T-helper 1 cell treated with Interleukin-12 subunit alpha and Interleukin-12 subunit beta and Interleukin-4 antibody, amounts not matched to agents 30 ng/mL and 1 ng/mL, for 36 hours (primary cell): ENCODE data around the gene CNOT11. TPM values are rescaled to one million over a fixed set of nuclear protein-coding genes. Genes with fewer than 3 reads are reported as not detected.
"Not testable (repeated sequence)": the region's sequence is repeated elsewhere in the genome, so short reads cannot be mapped to it uniquely, and the experiment has no call there.

Source experiments
- intact Hi-C: fragments of 100-400 bp; cut with micrococcal nuclease; formaldehyde crosslinking; loops from one replicate; pipeline ENCODE4 v1.15.1; 2024
- total RNA-seq: library from RNA; stranded (reverse); gene quantifications from 2 replicates; pipeline ENCODE4 v1.2.3, GENCODE V29; 2022

CNOT11 gene
- 66.2 and 68.7 TPM in 2 replicates for total RNA-seq

- intact Hi-C loops = loop anchor here (1.0 to 5.0 kb wide), 21 partner anchors 11 to 1916 kb away; partner anchors contain the start of genes CHST10, CREG2, EIF5B and PDCL3
Observed at GRCh38 chr2:101252408-101253012, at the start of gene CNOT11. Gene CNOT11 (plus strand): TSS chr2:101252886. CDS start chr2:101252965, 79 bp downstream.

GRCh38 chr2:101204400-101205115, 48.1 kb upstream of the CNOT11 start:
- intact Hi-C loops = loop anchor here (1.0 to 2.0 kb wide), 4 partner anchors 54 to 598 kb away; partner anchors contain the start of gene TBC1D8

DNA sequence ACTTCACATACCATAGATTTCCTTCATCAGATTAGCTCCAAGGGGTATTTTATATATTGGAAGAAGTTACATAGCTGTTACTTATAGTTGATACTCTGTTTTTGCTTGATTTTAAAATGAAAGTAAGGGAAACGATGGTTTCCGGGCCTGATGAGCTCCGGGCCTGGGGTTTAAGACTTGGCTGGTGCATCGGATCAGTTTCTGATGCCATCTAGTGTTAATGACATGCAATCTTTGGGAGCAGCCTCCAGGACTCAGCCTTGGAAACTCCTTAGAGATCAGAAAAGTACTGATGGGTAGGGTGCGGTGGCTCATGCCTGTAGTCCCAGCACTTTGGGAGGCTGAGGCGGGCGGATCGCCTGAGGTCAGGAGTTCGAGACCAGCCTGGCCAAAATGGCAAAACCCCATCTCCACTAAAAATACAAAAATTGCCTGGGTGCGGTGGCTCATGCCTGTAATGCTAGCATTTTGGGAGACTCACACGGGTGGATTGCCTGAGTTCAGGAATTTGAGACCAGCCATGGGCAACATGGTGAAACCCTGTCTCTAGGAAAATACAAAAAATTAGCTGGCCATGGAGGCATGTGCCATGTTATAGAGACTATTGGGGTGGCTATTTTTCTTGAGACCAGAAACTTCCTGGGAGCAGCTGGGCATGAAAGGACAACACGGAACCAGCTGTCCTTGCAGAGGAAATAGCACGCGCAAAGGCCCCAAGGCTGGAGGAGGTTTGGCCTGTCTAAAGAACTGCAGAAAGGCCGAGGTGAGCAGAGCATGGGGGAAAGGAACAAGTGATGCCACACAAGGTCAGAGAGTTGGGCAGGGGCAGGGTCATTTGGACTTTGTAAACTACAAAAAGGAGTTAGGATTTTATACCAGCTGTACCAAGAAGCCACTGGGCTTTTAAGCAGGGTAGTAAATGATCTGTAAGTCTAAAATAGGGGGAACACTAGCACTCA, 46.9 kb upstream of the CNOT11 start:
- intact Hi-C loops = loop anchor here (1.0 to 2.0 kb wide), 4 partner anchors 55 to 599 kb away; partner anchors contain the start of gene TBC1D8

DNA sequence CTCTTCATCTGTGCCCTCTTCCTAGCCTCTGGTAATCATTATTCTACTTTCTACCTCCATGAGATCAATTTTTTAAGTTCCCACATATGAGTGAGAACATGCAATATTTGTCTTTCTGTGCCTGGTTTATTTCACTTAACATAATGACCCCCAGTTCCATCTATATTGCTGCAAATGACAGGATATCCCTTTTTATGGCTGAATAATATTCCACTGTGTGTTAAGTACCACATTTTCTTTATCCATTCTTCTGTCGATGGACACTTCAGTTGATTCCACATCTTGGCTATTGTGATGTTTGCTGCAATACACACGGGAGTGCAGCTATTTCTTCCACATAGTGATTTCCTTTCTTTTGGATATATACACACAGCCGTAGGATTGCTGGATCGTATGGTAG, 43.9 kb upstream of the CNOT11 start:
- intact Hi-C loops = no loop called here

DNA sequence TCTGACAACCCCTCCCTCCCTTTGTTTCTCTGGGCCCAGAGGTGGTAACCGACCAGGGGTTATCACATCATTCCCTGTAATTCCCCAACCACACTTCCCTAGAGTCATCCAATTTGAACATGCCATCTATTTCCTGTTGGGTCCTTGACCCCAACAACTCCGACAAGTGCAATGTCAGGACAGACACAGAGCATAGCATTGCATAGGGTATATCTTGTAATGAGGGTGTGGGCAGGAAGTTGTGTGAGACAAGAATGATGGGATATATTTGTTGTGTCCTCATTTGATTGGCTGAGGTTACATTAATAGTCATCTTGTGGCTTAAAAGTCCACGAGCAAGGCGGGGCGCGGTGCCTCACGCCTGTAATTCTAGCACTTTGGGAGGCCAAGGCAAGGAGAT, 33.4 kb upstream of the CNOT11 start:
- intact Hi-C loops = no loop called here

DNA sequence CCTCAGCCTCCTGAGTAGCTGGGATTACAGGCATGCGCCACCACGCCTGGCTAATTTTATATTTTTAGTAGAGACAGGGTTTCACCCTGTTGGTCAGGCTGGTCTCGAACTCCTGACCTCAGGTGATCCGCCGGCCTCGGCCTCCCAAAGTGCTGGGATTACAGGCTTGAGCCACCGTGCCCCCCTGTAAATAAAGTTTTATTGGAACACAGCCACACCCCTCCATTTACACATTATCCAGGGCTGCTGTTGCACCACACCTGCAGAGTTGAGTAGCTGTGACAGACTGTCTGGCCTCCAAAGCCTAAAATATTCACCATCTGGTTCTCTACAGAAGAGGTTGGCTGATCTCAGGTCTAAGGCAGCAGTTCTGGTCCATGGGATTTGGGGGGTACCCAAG, 32.6 kb upstream of the CNOT11 start:
- intact Hi-C loops = not testable (repeated sequence)

- intact Hi-C loops = loop anchor here (1.0 kb wide), 1 partner anchor 28 kb away; the partner anchor contains the start of gene CNOT11
Observed at GRCh38 chr2:101223814-101224231, 28.9 kb upstream of the CNOT11 start.

- intact Hi-C loops = no loop called here
Observed at GRCh38 chr2:101230541-101231001, 22.1 kb upstream of the CNOT11 start.

DNA sequence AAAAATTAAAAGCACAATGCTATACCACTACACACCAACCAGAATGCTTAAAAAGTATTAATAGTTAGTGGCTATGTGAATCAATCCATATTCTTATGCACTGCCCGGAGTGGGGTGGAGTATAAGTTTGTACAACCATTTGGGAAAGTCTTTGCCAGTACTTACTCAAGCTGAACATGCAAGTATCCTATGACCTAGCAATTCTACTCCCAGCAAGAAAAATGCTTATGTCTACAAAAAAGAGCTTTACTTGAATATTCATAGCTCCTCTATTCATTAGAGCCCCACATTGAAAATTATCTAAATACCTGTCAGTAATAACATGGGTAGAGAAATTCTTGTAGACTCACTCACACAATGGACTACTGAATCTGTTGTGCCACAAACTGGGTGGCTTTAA, 21.4 kb upstream of the CNOT11 start:
- intact Hi-C loops = no loop called here

DNA sequence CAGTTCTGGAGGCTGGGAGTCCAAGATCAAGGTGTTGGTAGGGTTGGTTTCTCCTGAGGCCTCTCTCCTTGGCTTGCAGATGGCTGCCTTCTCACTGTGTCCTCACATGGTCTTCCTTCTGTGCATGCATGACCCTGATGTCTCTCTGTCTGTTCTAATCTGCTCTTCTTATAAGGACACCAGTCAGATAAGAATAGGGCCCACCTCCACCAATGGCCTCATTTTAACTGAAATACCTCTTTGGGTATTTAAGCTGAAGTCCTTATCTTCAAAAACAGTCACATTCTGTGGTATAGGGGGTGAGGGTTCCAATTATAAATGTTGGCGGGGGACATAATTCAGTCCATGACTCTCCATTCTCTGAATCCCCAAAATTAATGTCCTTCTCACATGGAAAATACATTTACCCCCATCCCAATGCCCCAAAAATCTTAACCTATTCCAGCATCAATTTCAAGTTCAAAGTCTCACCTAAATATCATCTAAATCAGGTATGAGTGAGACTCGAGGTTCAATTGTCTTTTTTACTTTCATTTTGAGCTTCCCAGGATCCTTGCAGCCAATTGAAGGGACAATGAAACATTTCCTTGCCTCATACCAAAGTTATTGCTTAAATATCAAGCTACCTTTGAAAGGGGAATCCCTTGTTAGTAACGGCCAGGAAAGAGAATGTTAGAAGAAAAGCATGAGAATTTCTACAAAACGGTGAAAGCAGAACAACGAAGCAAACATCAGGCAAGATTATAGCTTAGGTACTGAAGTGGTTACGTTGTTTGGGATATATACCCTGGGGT, 20.6 kb upstream of the CNOT11 start:
- intact Hi-C loops = no loop called here

DNA sequence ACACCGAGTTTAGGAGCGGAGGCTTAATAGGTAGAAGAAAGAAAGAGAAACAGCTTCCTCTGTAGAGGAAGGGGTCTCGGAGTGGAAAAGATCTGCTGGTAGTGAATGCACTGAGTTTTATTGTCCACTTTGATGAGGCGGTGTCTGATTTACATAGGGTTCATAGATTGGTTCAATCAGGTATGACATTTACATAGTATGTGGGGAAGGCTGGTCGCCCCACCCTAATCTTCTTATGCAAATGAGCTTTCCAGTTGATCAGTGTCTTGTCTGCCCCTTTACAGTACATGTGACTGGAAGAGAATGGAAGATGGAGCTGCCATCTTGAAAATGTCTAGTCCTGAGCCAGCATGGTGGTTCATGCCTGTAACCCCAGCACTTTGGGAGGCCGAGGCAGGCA, 19.9 kb upstream of the CNOT11 start:
- intact Hi-C loops = no loop called here

- intact Hi-C loops = no loop called here
Observed at GRCh38 chr2:101234169-101234938, 18.3 kb upstream of the CNOT11 start.

GRCh38 chr2:101235956-101236355, 16.7 kb upstream of the CNOT11 start:
- intact Hi-C loops = not testable (repeated sequence)

GRCh38 chr2:101237944-101238343, 14.7 kb upstream of the CNOT11 start:
- intact Hi-C loops = not testable (repeated sequence)

GRCh38 chr2:101238930-101239759, 13.5 kb upstream of the CNOT11 start:
- intact Hi-C loops = no loop called here

DNA sequence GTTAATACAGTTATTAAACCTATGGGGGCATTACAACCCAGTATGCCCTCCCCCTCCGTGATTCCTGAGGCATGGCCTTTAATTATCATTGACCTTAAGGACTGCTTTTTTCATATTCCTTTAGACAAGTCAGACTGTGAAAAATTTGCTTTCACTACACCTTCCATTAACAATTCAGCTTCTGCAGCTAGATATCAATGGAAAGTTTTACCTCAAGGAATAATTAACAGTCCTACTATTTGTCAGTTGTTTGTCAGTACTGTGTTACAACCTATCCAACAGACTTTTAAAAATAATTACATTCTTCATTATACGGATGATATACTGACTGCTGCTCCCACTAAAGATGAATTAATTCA, 12.9 kb upstream of the CNOT11 start:
- intact Hi-C loops = loop anchor here (1.0 kb wide), 2 partner anchors 13 to 148 kb away; partner anchors contain the start of genes CNOT11 and CREG2

- intact Hi-C loops = loop anchor here (1.0 kb wide), 2 partner anchors 12 to 147 kb away; partner anchors contain the start of genes CNOT11 and CREG2
Observed at GRCh38 chr2:101240694-101241093, 12.0 kb upstream of the CNOT11 start.

DNA sequence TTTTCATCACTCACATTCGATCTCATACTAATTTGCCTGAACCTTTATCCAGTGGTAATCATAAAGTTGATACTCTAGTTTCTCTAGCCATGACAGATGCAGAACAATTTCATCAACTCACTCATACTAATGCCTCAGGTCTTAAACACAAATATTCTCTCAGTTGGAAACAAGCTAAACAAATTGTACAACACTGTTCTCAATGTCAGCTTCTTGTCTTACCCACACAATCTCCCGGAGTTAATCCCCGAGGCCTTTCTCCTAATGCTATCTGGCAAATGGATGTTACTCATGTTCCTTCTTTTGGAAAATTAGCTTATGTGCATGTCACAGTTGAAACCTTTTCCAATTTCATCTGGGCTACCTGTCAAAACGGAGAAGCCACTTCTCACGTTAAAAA, 11.5 kb upstream of the CNOT11 start:
- intact Hi-C loops = no loop called here

- intact Hi-C loops = not testable (repeated sequence)
Observed at GRCh38 chr2:101244373-101244772, 8.3 kb upstream of the CNOT11 start.
